HepG2 (cell line): Measurements from ENCODE around the gene OLFM2. TPM values are rescaled to one million over a fixed set of nuclear protein-coding genes. Genes with fewer than 3 reads are reported as not detected.

Source experiments
- ATAC-seq: fragments of 200-7000 bp; cut with Tn5 transposase; 3 replicates; pipeline ENCODE4 v1.9.1; 2020; ENCODE audit warnings: mild to moderate bottlenecking, moderate library complexity
- BruUV-seq: library from RNA; stranded (reverse); fragments of 400-500 nt; replicated peaks from 2 replicates; lab custom pipeline; 2021; lab: Mats Ljungman, UMichigan
- CTCF ChIA-PET: fragments of 300-600 bp; formaldehyde crosslinking; extraction: SDS; loops from one replicate; lab custom pipeline; 2021; ENCODE audit warnings: low total read pairs, inconsistent platforms, low intra/inter-chr PET ratio; lab: Yijun Ruan, JAX
- POLR2A ChIA-PET: fragments of 350-600 bp; sonication (Branson Sonifier 250); formaldehyde crosslinking; loops from one replicate; lab custom pipeline; 2020; ENCODE audit warnings: antibody characterized with exemption, inconsistent platforms; lab: Yijun Ruan, JAX
- DNase-seq: peaks from one replicate; pipeline ENCODE4 v3.0.0-alpha.2; 2015; ENCODE audit warnings: low spot score
- FAIRE-seq: peaks from 3 replicates; lab custom pipeline; 2011; peaks lifted over from hg19 to GRCh38; lab: Jason Lieb, UNC
- H2AFZ ChIP-seq: one replicate; pipeline ENCODE4 v1.6.1; 2011; ENCODE audit warnings: low read length, inconsistent platforms
- H3K27ac ChIP-seq: fragments of 300-600 bp; 3 replicates; pipeline ENCODE4 v1.8.0; 2011; ENCODE audit warnings: mixed run types, mild to moderate bottlenecking, mixed read lengths, low read length, inconsistent platforms; ENCODE audit not compliant: insufficient read depth; ENCODE audit errors: extremely low read length
- H3K27me3 ChIP-seq, 2 experiments: fragments of 200-600 bp in 1 of 2; 2 replicates in 1 of 2; 3 replicates in 1 of 2; pipeline versions ENCODE4 v1.6.0 to v1.8.0; 2011; ENCODE audit warnings: low read length in 2 of 2, mild to moderate bottlenecking in 2 of 2, moderate library complexity in 2 of 2, inconsistent platforms in 1 of 2; ENCODE audit not compliant: insufficient read depth in 2 of 2, control insufficient read depth in 1 of 2
- H3K36me3 ChIP-seq, 2 experiments: fragments of 200-600 bp in 1 of 2; replicated peaks in 1 of 2; 2 replicates in 1 of 2; 3 replicates in 1 of 2; pipeline versions ENCODE4 v1.5.1 to v1.8.0; 2011; ENCODE audit warnings: low read length in 2 of 2, inconsistent platforms in 1 of 2; ENCODE audit not compliant: insufficient read depth in 2 of 2, control insufficient read depth in 1 of 2
- H3K4me1 ChIP-seq: 2 replicates; pipeline ENCODE4 v1.5.1; 2012; ENCODE audit warnings: low read length, inconsistent platforms; ENCODE audit not compliant: insufficient read depth
- H3K4me2 ChIP-seq: 2 replicates; pipeline ENCODE4 v1.6.0; 2011; ENCODE audit warnings: low read depth, low read length, inconsistent platforms
- H3K4me3 ChIP-seq, 3 experiments: fragments of 200-600 bp in 1 of 3; sonication (generic), shearing (Covaris generic) in 1 of 3; replicated peaks in 1 of 3; 2 replicates each; pipeline ENCODE4 v1.5.1; 2011 to 2016; ENCODE audit warnings: low read length in 3 of 3, inconsistent platforms in 2 of 3, low read depth in 2 of 3, mild to moderate bottlenecking in 2 of 3, control low read depth in 1 of 3, mixed read lengths in 1 of 3; ENCODE audit not compliant: insufficient read depth in 1 of 3
- H3K79me2 ChIP-seq: one replicate; pipeline ENCODE4 v1.6.1; 2011; ENCODE audit warnings: low read length, inconsistent platforms; ENCODE audit not compliant: insufficient read depth
- H3K9ac ChIP-seq: 2 replicates; pipeline ENCODE4 v1.6.0; 2011; ENCODE audit warnings: mild to moderate bottlenecking, low read depth, low read length, inconsistent platforms; ENCODE audit not compliant: insufficient read depth
- H3K9me3 ChIP-seq: 2 replicates; pipeline ENCODE4 v1.5.1; 2012; ENCODE audit warnings: mild to moderate bottlenecking, low read length
- H4K20me1 ChIP-seq: 2 replicates; pipeline ENCODE4 v1.6.0; 2011; ENCODE audit warnings: inconsistent platforms, mild to moderate bottlenecking, low read length, moderate library complexity; ENCODE audit not compliant: insufficient read depth
- KDM3A ChIP-seq: IDR thresholded peaks from 2 replicates; pipeline ENCODE4 v1.6.1; 2018; ENCODE audit warnings: low read depth, missing compliant biosample characterization
- MNT ChIP-seq: fragments of 450-650 bp; IDR thresholded peaks from 2 replicates; pipeline ENCODE4 v1.6.1; 2016
- NBN ChIP-seq: fragments of 450-650 bp; conservative IDR thresholded peaks from 2 replicates; pipeline ENCODE4 v1.6.1; 2017
- TEF ChIP-seq: sonication (generic); formaldehyde crosslinking; IDR thresholded peaks from 2 replicates; pipeline ENCODE4 v1.5.0; 2020; ENCODE audit warnings: missing genetic modification reagents
- TSC22D2 ChIP-seq: sonication (generic); formaldehyde crosslinking; IDR thresholded peaks from 2 replicates; pipeline ENCODE4 v1.5.1; 2020; ENCODE audit warnings: missing genetic modification reagents, mild to moderate bottlenecking, borderline replicate concordance
- ZNF12 ChIP-seq: sonication (generic); formaldehyde crosslinking; IDR thresholded peaks from 2 replicates; pipeline ENCODE4 v1.5.0; 2020; ENCODE audit warnings: missing genetic modification reagents
- ZNF337 ChIP-seq: sonication (generic); formaldehyde crosslinking; IDR thresholded peaks from 2 replicates; pipeline ENCODE4 v1.5.1; 2020; ENCODE audit warnings: missing genetic modification reagents, low read depth, mild to moderate bottlenecking, borderline replicate concordance
- ZNF33A ChIP-seq: sonication (generic); formaldehyde crosslinking; IDR thresholded peaks from 2 replicates; pipeline ENCODE4 v1.5.1; 2020; ENCODE audit warnings: missing genetic modification reagents, mild to moderate bottlenecking, moderate library complexity, borderline replicate concordance
- ZNF75D ChIP-seq: sonication (generic); formaldehyde crosslinking; IDR thresholded peaks from 2 replicates; pipeline ENCODE4 v1.8.1; 2023; ENCODE audit warnings: missing genetic modification reagents, mild to moderate bottlenecking, borderline replicate concordance
- WGBS: methylation state at CpG from one replicate; pipeline ENCODE4 v1.1.6; 2017; ENCODE audit warnings: low lambda C conversion rate; 5-methylcytosine and 5-hydroxymethylcytosine counted together
- in situ Hi-C: cut with HindIII; loops from 2 replicates; pipeline ENCODE4 v1.10.0; 2017; ENCODE audit warnings: low pct_unique_long_range_greater_than_20kb; ENCODE audit not compliant: extremely low pct_ligation_motif_present
- intact Hi-C: fragments of 100-400 bp; cut with micrococcal nuclease; formaldehyde crosslinking; loops from one replicate; pipeline ENCODE4 v1.10.0; 2022; ENCODE audit not compliant: unreplicated experiment
- polyA plus RNA-seq, 8 experiments: library from polyadenylated mRNA; depleted of rRNA in 3 of 8; stranded (reverse) in 7 of 8; unstranded in 1 of 8; fragments of >200 nt; fragmentation: Illumina TruSeq in 4 of 8; extraction: Trizol in 4 of 8; gene quantifications; 2 replicates each; pipeline versions ENCODE4 v1.2.1 to v1.2.3, GENCODE V29; 2011 to 2016; ENCODE audit warnings: low read depth in 4 of 8, missing spikeins in 1 of 8, mixed read lengths in 1 of 8; ENCODE audit not compliant: insufficient read depth in 1 of 8
- total RNA-seq, 5 experiments: library from RNA; depleted of rRNA; stranded (reverse); fragments of >200 nt; fragmentation: Illumina TruSeq; extraction: Trizol; gene quantifications; 2 replicates each; pipeline ENCODE4 v1.2.3, GENCODE V29; 2016; ENCODE audit warnings: low read depth in 1 of 5

OLFM2 gene
- total and polyA plus RNA-seq, 2 of the 13 experiments (the other 11 are each of a cell fraction or from before 2014, with no cell fraction given): 0.20 to 0.51 TPM

- H3K4me3 ChIP-seq: no peak overlapping the region
- H2AFZ ChIP-seq: no peak overlapping the region
- H3K9me3 ChIP-seq: no peaks in the 10 kb centered on the region
- ChIA-PET POLR2A (no interaction called here), CTCF (no interaction called here)
- TF ChIP-seq TSC22D2: no peak
- no peak for TF ChIP-seq ZNF75D
- TF ChIP-seq ZNF337 (CRISPR knock-in tag): no peak
- TF ChIP-seq NBN: no peak
- no peaks in the 10 kb centered on the region for H3K36me3 ChIP-seq
- FAIRE-seq (no peak), DNase-seq (no peak), ATAC-seq (no peak)
- H3K4me2 ChIP-seq: no peak overlapping the region
- no peaks in the 10 kb centered on the region for H3K4me1 ChIP-seq
- no peak overlapping the region for H3K9ac ChIP-seq
- no peaks in the 10 kb centered on the region for H3K79me2 ChIP-seq
- intact Hi-C loops (no loop called here), in situ Hi-C loops (no loop called here)
- BruUV-seq: no TSS peak
- no peak overlapping the region for H3K27ac ChIP-seq
- H3K27me3 ChIP-seq: peaks cover 1 to 17% of the 10 kb centered on the region in 2 experiments; a peak in 4 of 5 replicates
- no peaks in the 10 kb centered on the region for H4K20me1 ChIP-seq
- 20% methylated on average over 5 of the region's 5 CpGs for WGBS
Measured at GRCh38 chr19:9901020-9901419, 35.3 kb downstream of the OLFM2 start.

- Histone ChIP-seq H2AFZ (no peak overlapping the region), H3K4me3 (no peak overlapping the region), H3K9me3 (no peaks in the 10 kb centered on the region), H3K9ac (no peak overlapping the region), H3K79me2 (no peaks in the 10 kb centered on the region), H3K27me3 (peaks cover 1 to 3% of the 10 kb centered on the region in 2 experiments; a peak in 1 of 5 replicates), H3K27ac (no peak overlapping the region), H3K4me2 (no peak overlapping the region), H4K20me1 (no peaks in the 10 kb centered on the region), H3K4me1 (no peaks in the 10 kb centered on the region), H3K36me3 (no peaks in the 10 kb centered on the region)
- FAIRE-seq: no peak
- intact Hi-C loops: no loop called here
- POLR2A ChIA-PET: no interaction called here
- ATAC-seq: no peak
- DNase-seq: no peak
- in situ Hi-C loops: no loop called here
- CTCF ChIA-PET: no interaction called here
- TF ChIP-seq MNT (peak; percentile 81), TEF (CRISPR knock-in tag) (no peak), KDM3A (CRISPR knock-in tag) (no peak), ZNF33A (no peak), ZNF12 (CRISPR knock-in tag) (peak; percentile 97)
- no TSS peak for BruUV-seq
- WGBS: 20% methylated on average over 5 of the region's 6 CpGs
Measured at GRCh38 chr19:9891609-9892373, 44.5 kb downstream of the OLFM2 start.
